HepG2 (cell line): Measurements from ENCODE around the gene FAM168A.

Experiments used
- ARHGAP35 ChIP-seq: sonication (generic); formaldehyde crosslinking; IDR thresholded peaks from 2 replicates; pipeline ENCODE4 v1.9.0; 2022; ENCODE audit warnings: mild to moderate bottlenecking, inconsistent platforms, moderate library complexity, missing genetic modification reagents, borderline replicate concordance
- CREB3 ChIP-seq: sonication (generic); formaldehyde crosslinking; IDR thresholded peaks from 2 replicates; pipeline ENCODE4 v1.5.0; 2020; ENCODE audit warnings: missing genetic modification reagents
- CTCF ChIP-seq: sonication (generic); formaldehyde crosslinking; IDR thresholded peaks from 2 replicates; pipeline ENCODE4 v1.5.0; 2020; ENCODE audit warnings: mild to moderate bottlenecking, missing genetic modification reagents, moderate library complexity
- EZH2 ChIP-seq: conservative IDR thresholded peaks from 2 replicates; pipeline ENCODE4 v1.6.1; 2012; ENCODE audit warnings: mild to moderate bottlenecking, low read depth, low read length, moderate library complexity
- PHF8 ChIP-seq: sonication (generic); formaldehyde crosslinking; IDR thresholded peaks from 2 replicates; pipeline ENCODE4 v1.5.0; 2020; ENCODE audit warnings: missing genetic modification reagents
- PPARG ChIP-seq: conservative IDR thresholded peaks from 2 replicates; pipeline ENCODE4 v1.6.1; 2016; ENCODE audit warnings: missing biosample characterization, missing genetic modification reagents
- TEAD3 ChIP-seq: optimal IDR thresholded peaks from 2 replicates; pipeline ENCODE3; 2016; ENCODE audit warnings: borderline replicate concordance
- ZNF75D ChIP-seq: sonication (generic); formaldehyde crosslinking; IDR thresholded peaks from 2 replicates; pipeline ENCODE4 v1.8.1; 2023; ENCODE audit warnings: missing genetic modification reagents, mild to moderate bottlenecking, borderline replicate concordance

- TF ChIP-seq TEAD3 (peak; percentile 27), PHF8 (CRISPR knock-in tag) (no peak; the same call in 1 of the 2 replicates), CREB3 (CRISPR knock-in tag) (no peak), PPARG (CRISPR knock-in tag) (no peak), ARHGAP35 (CRISPR knock-in tag) (no peak), EZH2 (no peak), ZNF75D (no peak), CTCF (CRISPR knock-in tag) (peak; percentile 32)
Measured at GRCh38 chr11:73376803-73377629, 220.9 kb downstream of the FAM168A start.
